PFSK-1 (cell line): ENCODE data around the gene TSTD2.

Source experiments
- POLR2AphosphoS5 ChIP-seq: IDR thresholded peaks from 2 replicates; pipeline ENCODE4 v1.6.1; 2012; ENCODE audit warnings: low read depth, mild to moderate bottlenecking, control low read depth, low read length, moderate library complexity
- REST ChIP-seq, 2 experiments: IDR thresholded peaks; 2 replicates each; pipeline versions ENCODE4 v1.6.1 to v1.8.0; 2011 to 2012; ENCODE audit warnings: low read depth in 2 of 2, low read length in 2 of 2, control low read depth in 1 of 2, inconsistent platforms in 1 of 2, mild to moderate bottlenecking in 1 of 2, moderate library complexity in 1 of 2; ENCODE audit not compliant: insufficient read depth in 1 of 2
- SIN3A ChIP-seq: IDR thresholded peaks from 2 replicates; pipeline ENCODE4 v1.6.1; 2012; ENCODE audit warnings: mild to moderate bottlenecking, low read length, moderate library complexity, borderline replicate concordance; ENCODE audit not compliant: insufficient read depth
- TAF1 ChIP-seq: IDR thresholded peaks from 2 replicates; pipeline ENCODE4 v1.6.1; 2012; ENCODE audit warnings: low read length, control low read depth, borderline replicate concordance; ENCODE audit not compliant: insufficient read depth

DNA sequence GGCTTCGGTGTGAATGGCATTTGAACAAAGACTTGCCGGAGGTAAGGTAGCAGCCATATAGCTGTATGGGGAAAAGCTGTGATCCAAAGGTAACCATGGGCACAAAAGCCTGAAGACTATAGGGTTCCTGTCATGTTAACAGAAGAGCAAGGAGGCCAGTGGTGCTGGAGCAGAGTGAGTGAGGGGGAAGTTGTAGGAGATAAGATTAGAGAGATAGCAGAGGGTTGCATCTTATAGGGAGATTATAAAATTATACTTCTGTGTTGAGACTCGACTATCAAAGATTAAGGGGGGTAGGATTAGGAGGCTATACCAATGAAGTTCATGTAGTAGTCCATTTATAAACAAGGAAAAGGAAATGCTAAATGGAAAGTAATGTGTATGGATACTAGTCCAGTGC, 3.7 kb upstream of the TSTD2 start:
- TF ChIP-seq POLR2AphosphoS5 (no peak), TAF1 (no peak), REST (IDR thresholded peaks at IDR 0.05; ENCODE audit: insufficient read depth in 1 of 2, low read depth in 2 of 2, low read length in 2 of 2) (no peak), SIN3A (no peak)
